Stimulated activated CD8-positive, alpha-beta memory T cell treated with anti-CD3 and anti-CD28 coated beads, Interleukin-15, amount 100 ng/mL, for 4 hours (primary cell): ENCODE results near the gene AADACL2.

Experiments used
- DNase-seq, 2 donors: peaks; one replicate each; pipeline ENCODE4 v3.0.0-alpha.2; 2020; ENCODE audit warnings: low read depth in 2 of 2

The AADACL2 gene

DNA sequence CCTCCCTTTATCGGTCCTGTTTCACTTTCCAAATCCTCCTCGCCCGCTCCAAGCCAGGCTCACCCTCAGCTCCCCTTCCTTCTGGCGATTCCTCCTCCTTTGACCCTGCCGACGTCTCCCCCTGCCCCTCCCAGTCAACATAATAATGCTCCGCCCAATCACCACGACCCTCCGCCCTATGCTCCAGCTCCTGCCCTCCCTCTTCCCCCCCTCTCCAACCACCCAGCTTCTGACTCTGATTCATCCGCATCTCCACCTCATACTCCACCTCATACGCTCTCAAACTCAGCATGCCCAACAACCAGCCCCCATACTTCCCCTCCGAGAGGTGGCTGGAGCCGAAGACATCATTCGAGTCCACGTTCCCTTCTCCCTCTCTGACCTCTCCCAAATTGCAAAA lies 73.1 kb downstream of the AADACL2 start:
- no peak for DNase-seq
